Measurements from ENCODE around the gene LIME1. TPM values are rescaled to one million over a fixed set of nuclear protein-coding genes. Genes with fewer than 3 reads are reported as not detected.

Gene LIME1
- total and polyA plus RNA-seq, 2 of the 8 experiments (the other 6 are each of a cell fraction or from before 2014, with no cell fraction given): 4.5 to 5.9 TPM

- Histone ChIP-seq H2AFZ (ENCODE audit: low read length) (no peak overlapping the region), H3K9me3 (ENCODE audit: insufficient read depth in 2 of 2, low read depth in 1 of 2, low read length in 1 of 2) (no peaks in the 10 kb centered on the region), H3K14ac (ENCODE audit: insufficient read length) (no peak overlapping the region), H3K4me2 (ENCODE audit: insufficient read depth in 1 of 2, low read depth in 2 of 2, low read length in 2 of 2) (no peak overlapping the region), H3K23me2 (ENCODE audit: low read depth, low read length) (peaks cover 4% of the 10 kb centered on the region; the same call in 1 of the 2 replicates), H3K27me3 (replicated peaks in 1 of 4; ENCODE audit: control insufficient read depth in 3 of 4, extremely low read depth in 1 of 4, insufficient read depth in 3 of 4, low read length in 3 of 4) (no peaks in the 10 kb centered on the region), H4K5ac (ENCODE audit: insufficient read length, low read depth, low read length) (no peak overlapping the region), H3K4ac (replicated peaks; ENCODE audit: insufficient read length, low read depth, low read length) (no peak overlapping the region), H3K4me1 (replicated peaks in 1 of 4; ENCODE audit: control insufficient read depth in 3 of 4, insufficient read depth in 4 of 4, low read length in 3 of 4) (peaks cover 0 to 8% (median under 1%) of the 10 kb centered on the region in 4 experiments; a peak in 5 of 7 replicates), H3K79me2 (ENCODE audit: control insufficient read depth in 1 of 2, insufficient read depth in 2 of 2, low read length in 2 of 2) (peaks cover 0 to 17% of the 10 kb centered on the region in 2 experiments; a peak in 3 of 4 replicates), H4K20me1 (replicated peaks in 1 of 2; ENCODE audit: control insufficient read depth in 1 of 2, insufficient read depth in 2 of 2, low read length in 2 of 2) (peaks cover 8 to 15% of the 10 kb centered on the region in 2 experiments), H2AK5ac (ENCODE audit: low read depth, low read length) (no peak overlapping the region), H3K36me3 (ENCODE audit: control insufficient read depth in 2 of 4, insufficient read depth in 4 of 4, low read length in 3 of 4) (peaks cover 3 to 18% (median 8%) of the 10 kb centered on the region in 4 experiments; a peak in 5 of 8 replicates), H2BK15ac (ENCODE audit: low read length) (no peak overlapping the region), H4K8ac (ENCODE audit: extremely low read depth, insufficient read depth, low read length) (no peak overlapping the region; the same call in 1 of the 2 replicates), H2BK20ac (ENCODE audit: low read length) (no peak overlapping the region), H3K23ac (ENCODE audit: insufficient read length) (no peak overlapping the region), H3K56ac (replicated peaks; ENCODE audit: insufficient read length, low read depth, low read length) (no peak overlapping the region), H3K18ac (ENCODE audit: extremely low read depth, low read length) (no peak overlapping the region), H2BK5ac (ENCODE audit: low read depth, low read length) (no peak overlapping the region), H2BK12ac (ENCODE audit: low read depth, low read length) (no peak overlapping the region), H4K91ac (replicated peaks; ENCODE audit: insufficient read length, low read length) (no peak overlapping the region), H3K27ac (ENCODE audit: low read depth, low read length) (no peak overlapping the region), H2BK120ac (replicated peaks; ENCODE audit: low read depth, low read length) (no peak overlapping the region), H3K79me1 (ENCODE audit: low read depth, low read length) (peaks cover 6% of the 10 kb centered on the region; the same call in 1 of the 2 replicates), H3K9ac (replicated peaks in 1 of 4; ENCODE audit: extremely low read depth in 1 of 4, low read depth in 3 of 4, low read length in 3 of 4) (no peak overlapping the region), H3K4me3 (ENCODE audit: extremely low read depth in 1 of 4, insufficient read depth in 2 of 4, low read depth in 3 of 4, low read length in 4 of 4) (no peak overlapping the region)
- no peak for DNase-seq (ENCODE audit: low read depth in 1 of 2, low spot score in 2 of 2)
- no peak for FAIRE-seq
- ChIA-PET POLR2A (ENCODE audit: partially characterized antibody) (interaction anchor here (0.9 to 4.7 kb wide), 13 partner anchors 7 to 163 kb away, joined by 3 to 49 read pairs (median 4); partner anchors contain the start of genes SLC2A4RG, TNFRSF6B and TPD52L2), CTCF (ENCODE audit: partially characterized antibody) (interaction anchor here (0.8 to 1.4 kb wide), 2 partner anchors 72 to 277 kb away, joined by 3 to 4 read pairs; partner anchors contain the start of gene PRPF6)
- WGBS, 2 experiments (ENCODE audit: extremely low coverage in 1 of 2, insufficient coverage in 1 of 2, insufficient read length in 1 of 2, insufficient replicate concordance in 2 of 2, low coverage in 1 of 2, low lambda C conversion rate in 2 of 2, missing lambda C conversion rate in 1 of 2): 80% methylated on average over 15 of the region's 15 CpGs; no CpG with 5 or more reads in 1 of the 2 experiments
- no peak for TF ChIP-seq POLR2A (IDR thresholded peaks at IDR 0.05; ENCODE audit: control extremely low read depth in 1 of 2, low read depth in 2 of 2, low read length in 2 of 2)
Observed at GRCh38 chr20:63703471-63703975, 32.9 kb upstream of the LIME1 start.
